CD8-positive, alpha-beta memory T cell (primary cell): ENCODE results near the gene NBPF12. TPM values are rescaled to one million over a fixed set of nuclear protein-coding genes. Genes with fewer than 3 reads are reported as not detected.
"Not testable (repeated sequence)": the region's sequence is repeated elsewhere in the genome, so short reads cannot be mapped to it uniquely, and the experiment has no call there.

Experiments used
- CTCF ChIA-PET: fragments of 350-600 bp; sonication (Branson Sonifier 250); formaldehyde crosslinking; loops from one replicate; lab custom pipeline; 2021; ENCODE audit warnings: antibody characterized with exemption; lab: Charles Lee
- POLR2A ChIA-PET: fragments of 350-600 bp; sonication (Branson Sonifier 250); formaldehyde crosslinking; loops from one replicate; lab custom pipeline; 2021; ENCODE audit warnings: antibody characterized with exemption; lab: Charles Lee
- DNase-seq, 5 donors: peaks; one replicate each; pipeline versions ENCODE4 v3.0.0 to v3.0.0-alpha.2; 2020 to 2022; ENCODE audit warnings: mixed read lengths in 1 of 5
- H3K27ac ChIP-seq: one replicate; pipeline ENCODE4 v1.7.0; 2013; ENCODE audit warnings: low read depth, mild to moderate bottlenecking, low read length, moderate library complexity
- H3K27me3 ChIP-seq: 2 replicates; pipeline ENCODE4 v1.7.0; 2013; ENCODE audit warnings: low read length, mild to moderate bottlenecking; ENCODE audit not compliant: insufficient read depth, poor library complexity, severe bottlenecking
- H3K36me3 ChIP-seq: 2 replicates; pipeline ENCODE4 v1.7.0; 2013; ENCODE audit warnings: mild to moderate bottlenecking, low read length, moderate library complexity; ENCODE audit not compliant: insufficient read depth
- H3K4me1 ChIP-seq: 2 replicates; pipeline ENCODE4 v1.7.0; 2013; ENCODE audit warnings: mild to moderate bottlenecking, low read length, moderate library complexity; ENCODE audit not compliant: insufficient read depth
- H3K4me3 ChIP-seq: 2 replicates; pipeline ENCODE4 v1.7.0; 2013; ENCODE audit warnings: mild to moderate bottlenecking, low read length
- H3K9me3 ChIP-seq: 2 replicates; pipeline ENCODE4 v1.7.0; 2013; ENCODE audit warnings: mild to moderate bottlenecking, low read length
- H3K27ac Mint-ChIP-seq, 8 donors: one replicate each; pipeline ENCODE4 v1.8.0; 2020 to 2021; ENCODE audit warnings: mixed read lengths in 8 of 8, mild to moderate bottlenecking in 6 of 8, inconsistent platforms in 3 of 8, moderate library complexity in 3 of 8
- H3K27me3 Mint-ChIP-seq, 2 donors: one replicate each; pipeline ENCODE4 v1.8.0; 2020 to 2021; ENCODE audit warnings: mixed read lengths in 2 of 2, mild to moderate bottlenecking in 1 of 2, moderate library complexity in 1 of 2
- H3K36me3 Mint-ChIP-seq, 3 donors: one replicate each; pipeline ENCODE4 v1.8.0; 2020 to 2021; ENCODE audit warnings: mixed read lengths in 3 of 3, inconsistent platforms in 1 of 3, mild to moderate bottlenecking in 1 of 3
- H3K4me1 Mint-ChIP-seq, 3 donors: one replicate each; pipeline ENCODE4 v1.8.0; 2020 to 2021; ENCODE audit warnings: mixed read lengths in 3 of 3, inconsistent platforms in 1 of 3, mild to moderate bottlenecking in 1 of 3
- H3K4me3 Mint-ChIP-seq, 7 donors: one replicate each; pipeline ENCODE4 v1.8.0; 2020 to 2021; ENCODE audit warnings: mixed read lengths in 7 of 7, mild to moderate bottlenecking in 6 of 7, moderate library complexity in 4 of 7, inconsistent platforms in 2 of 7
- H3K9me3 Mint-ChIP-seq, 5 donors: one replicate each; pipeline ENCODE4 v1.8.0; 2020 to 2022; ENCODE audit warnings: mixed read lengths in 5 of 5, mild to moderate bottlenecking in 3 of 5, moderate library complexity in 2 of 5, inconsistent platforms in 1 of 5
- polyA plus RNA-seq: library from polyadenylated mRNA; unstranded; fragments of 300-500 nt; fragmentation: Illumina TruSeq; gene quantifications from one replicate; pipeline ENCODE4 v1.2.3, GENCODE V29; 2021
- total RNA-seq, 2 experiments: library from RNA; stranded (reverse); gene quantifications; one replicate each; pipeline ENCODE4 v1.2.3, GENCODE V29; 2021

The NBPF12 gene
- total and polyA plus RNA-seq, 3 experiments from 2014 or later, result 5.2 to 11.3 (median 11.0) TPM

DNA sequence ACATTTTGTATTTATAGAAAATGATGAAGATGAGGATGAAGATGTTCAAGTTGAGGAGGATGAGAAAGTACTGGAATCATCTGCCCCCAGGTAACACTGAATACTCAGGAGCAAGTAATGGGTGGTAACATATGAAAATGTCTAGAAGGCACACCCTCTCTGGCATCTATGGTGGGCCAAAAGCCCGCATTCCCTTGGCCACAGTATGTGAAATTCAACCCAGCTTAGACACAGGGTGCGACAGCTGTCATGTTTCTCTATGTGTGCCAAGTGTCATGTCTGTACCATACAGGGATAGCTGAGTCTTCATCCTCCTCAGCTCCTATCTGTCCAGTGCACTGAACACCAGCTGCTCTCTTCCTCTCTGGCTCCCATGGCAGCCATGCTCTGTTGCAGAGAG lies 26.2 kb downstream of the NBPF12 start:
- CTCF ChIA-PET, H3K4me1 ChIP-seq, H3K27me3 Mint-ChIP-seq, H3K4me3 Mint-ChIP-seq, H3K4me3 ChIP-seq, H3K36me3 ChIP-seq, H3K27ac Mint-ChIP-seq, H3K27me3 ChIP-seq, H3K27ac ChIP-seq, DNase-seq, H3K9me3 ChIP-seq, POLR2A ChIA-PET, H3K9me3 Mint-ChIP-seq, H3K4me1 Mint-ChIP-seq: not testable (repeated sequence)
- H3K36me3 Mint-ChIP-seq, result peaks cover 0 to 51% (median 4%) of the 10 kb centered on the region in 3 donors

- CTCF ChIA-PET, POLR2A ChIA-PET, H3K4me1 ChIP-seq, H3K27ac Mint-ChIP-seq, H3K36me3 ChIP-seq, H3K27me3 Mint-ChIP-seq, H3K9me3 ChIP-seq, H3K9me3 Mint-ChIP-seq, H3K27me3 ChIP-seq, H3K4me3 ChIP-seq, H3K27ac ChIP-seq, H3K4me1 Mint-ChIP-seq, H3K4me3 Mint-ChIP-seq: not testable (repeated sequence)
- peaks cover 0 to 63% (median 6%) of the 10 kb centered on the region in 3 donors for H3K36me3 Mint-ChIP-seq
- DNase-seq, result peak in 1 of 5 donors; percentile 4
These were observed 28.2 kb downstream of the NBPF12 start for GRCh38 chr1:146966351-146966750.

DNA sequence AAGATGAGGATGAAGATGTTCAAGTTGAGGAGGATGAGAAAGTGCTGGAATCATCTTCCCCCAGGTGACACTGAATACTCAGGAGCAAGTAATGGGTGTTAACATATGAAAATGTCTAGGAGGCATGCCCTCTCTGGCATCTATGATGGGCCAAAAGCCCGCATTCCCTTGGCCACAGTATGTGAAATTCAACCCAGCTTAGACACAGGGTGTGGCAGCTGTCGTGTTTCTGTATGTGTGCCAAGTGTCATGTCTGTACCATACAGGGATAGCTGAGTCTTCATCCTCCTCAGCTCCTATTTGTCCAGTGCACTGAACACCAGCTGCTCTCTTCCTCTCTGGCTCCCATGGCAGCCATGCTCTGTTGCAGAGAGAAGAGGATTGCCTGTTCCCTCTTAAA lies 32.5 kb downstream of the NBPF12 start:
- H3K9me3 ChIP-seq, H3K4me1 ChIP-seq, H3K4me3 ChIP-seq, H3K4me1 Mint-ChIP-seq, H3K9me3 Mint-ChIP-seq, POLR2A ChIA-PET, H3K27me3 Mint-ChIP-seq, CTCF ChIA-PET, H3K36me3 ChIP-seq, DNase-seq, H3K27me3 ChIP-seq, H3K27ac ChIP-seq, H3K4me3 Mint-ChIP-seq: not testable (repeated sequence)
- peaks cover 0 to 57% (median 3%) of the 10 kb centered on the region in 3 donors for H3K36me3 Mint-ChIP-seq
- H3K27ac Mint-ChIP-seq, result peak overlapping the region in 1 of 8 donors; percentile 14

DNA sequence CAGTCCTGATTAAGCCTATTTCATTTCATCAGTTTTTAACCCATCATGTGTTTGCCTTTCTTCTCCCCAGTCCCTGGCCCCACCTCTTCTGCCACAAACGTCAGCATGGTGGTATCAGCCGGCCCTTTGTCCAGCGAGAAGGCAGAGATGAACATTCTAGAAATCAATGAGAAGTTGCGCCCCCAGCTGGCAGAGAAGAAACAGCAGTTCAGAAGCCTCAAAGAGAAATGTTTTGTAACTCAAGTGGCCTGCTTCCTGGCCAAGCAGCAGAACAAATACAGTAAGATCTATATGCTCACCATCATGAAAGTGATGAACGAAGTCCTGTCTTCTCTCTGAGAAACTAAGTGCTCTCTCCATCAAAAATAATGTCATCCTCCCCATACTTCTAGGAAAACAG lies 34.6 kb downstream of the NBPF12 start:
- POLR2A ChIA-PET, H3K27ac Mint-ChIP-seq, H3K36me3 ChIP-seq, H3K9me3 ChIP-seq, DNase-seq, H3K4me3 ChIP-seq, H3K27me3 ChIP-seq, CTCF ChIA-PET, H3K4me3 Mint-ChIP-seq, H3K4me1 ChIP-seq, H3K27me3 Mint-ChIP-seq, H3K4me1 Mint-ChIP-seq, H3K9me3 Mint-ChIP-seq, H3K27ac ChIP-seq: not testable (repeated sequence)
- peaks cover 0 to 49% (median 2%) of the 10 kb centered on the region in 3 donors for H3K36me3 Mint-ChIP-seq

DNA sequence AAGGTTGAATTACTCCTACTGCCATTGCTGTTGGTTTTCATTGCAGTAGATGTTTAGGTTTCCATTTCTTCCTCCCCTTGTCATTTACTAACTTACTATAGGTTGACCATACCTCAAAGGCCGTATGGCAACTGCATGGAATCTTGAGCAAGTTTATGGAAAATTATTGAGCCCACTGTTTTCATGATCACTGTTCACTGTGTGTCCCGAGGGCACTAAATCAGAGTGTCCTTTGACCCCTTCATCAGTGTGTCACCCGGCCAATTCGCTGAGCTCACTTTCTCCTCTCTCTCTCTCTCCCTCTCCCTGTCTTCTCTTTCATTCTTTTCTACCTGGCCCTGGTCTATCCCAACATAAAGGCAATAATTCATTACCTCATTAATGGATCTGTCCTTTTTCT lies 47.7 kb downstream of the NBPF12 start:
- POLR2A ChIA-PET, CTCF ChIA-PET: not testable (repeated sequence)

GRCh38 chr1:146986450-146986849 lies 48.3 kb downstream of the NBPF12 start:
- H3K4me3 Mint-ChIP-seq, H3K9me3 ChIP-seq, H3K4me3 ChIP-seq, H3K27ac ChIP-seq, H3K4me1 ChIP-seq, H3K9me3 Mint-ChIP-seq, CTCF ChIA-PET, H3K27ac Mint-ChIP-seq, H3K36me3 ChIP-seq, H3K4me1 Mint-ChIP-seq, H3K27me3 ChIP-seq, H3K27me3 Mint-ChIP-seq, DNase-seq, POLR2A ChIA-PET: not testable (repeated sequence)
- H3K36me3 Mint-ChIP-seq, result peaks cover 4 to 25% (median 6%) of the 10 kb centered on the region in 3 donors

More for the DNA sequence above, 47.7 kb downstream of the NBPF12 start:
- not testable (repeated sequence) for H3K27me3 Mint-ChIP-seq, H3K27ac Mint-ChIP-seq, H3K9me3 ChIP-seq, H3K4me3 Mint-ChIP-seq, H3K9me3 Mint-ChIP-seq, H3K36me3 ChIP-seq, H3K4me1 ChIP-seq, H3K27ac ChIP-seq, DNase-seq, H3K4me1 Mint-ChIP-seq, H3K27me3 ChIP-seq, H3K4me3 ChIP-seq
- H3K36me3 Mint-ChIP-seq, result peaks cover 4 to 25% (median 7%) of the 10 kb centered on the region in 3 donors

DNA sequence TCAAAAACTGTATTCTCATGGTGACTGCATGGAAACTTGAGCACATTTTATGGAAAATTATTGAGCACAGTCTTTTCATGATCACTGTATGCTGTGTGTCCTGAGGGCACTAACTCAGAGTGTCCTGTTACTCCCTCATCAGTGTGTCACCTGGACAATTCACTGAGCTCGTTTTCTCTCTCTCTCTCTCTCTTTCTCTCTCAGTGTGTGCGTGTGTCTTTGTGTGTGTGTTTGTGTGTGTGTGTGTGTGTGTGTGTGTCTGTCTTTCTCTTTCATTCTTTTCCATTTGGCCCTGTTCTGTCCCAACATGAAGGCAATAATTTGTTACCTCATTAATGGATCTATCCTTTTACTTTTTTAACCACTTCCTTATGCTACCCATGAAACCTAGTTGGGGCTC lies 49.4 kb downstream of the NBPF12 start:
- H3K9me3 Mint-ChIP-seq, H3K4me1 ChIP-seq, H3K36me3 ChIP-seq, H3K27ac ChIP-seq, DNase-seq, H3K4me3 Mint-ChIP-seq, H3K4me1 Mint-ChIP-seq, H3K4me3 ChIP-seq, CTCF ChIA-PET, H3K27me3 ChIP-seq, H3K9me3 ChIP-seq, POLR2A ChIA-PET, H3K27me3 Mint-ChIP-seq: not testable (repeated sequence)
- H3K36me3 Mint-ChIP-seq, result peaks cover 4 to 24% (median 6%) of the 10 kb centered on the region in 3 donors
- H3K27ac Mint-ChIP-seq, result peak overlapping the region in 1 of 8 donors; percentile 57

- POLR2A ChIA-PET, result not testable (repeated sequence)
These were observed 51.3 kb downstream of the NBPF12 start for GRCh38 chr1:146989455-146989854.

GRCh38 chr1:147008495-147008894 lies 70.4 kb downstream of the NBPF12 start:
- H3K27ac Mint-ChIP-seq, H3K36me3 ChIP-seq, DNase-seq, H3K27me3 ChIP-seq, H3K4me3 ChIP-seq, CTCF ChIA-PET, POLR2A ChIA-PET, H3K4me1 Mint-ChIP-seq, H3K4me1 ChIP-seq, H3K27ac ChIP-seq, H3K4me3 Mint-ChIP-seq, H3K9me3 ChIP-seq: not testable (repeated sequence)
- Mint-ChIP-seq H3K27me3 (peaks cover 23 to 32% of the 10 kb centered on the region in 2 donors), H3K36me3 (peaks cover 0 to 17% (median 4%) of the 10 kb centered on the region in 3 donors), H3K9me3 (peaks cover 10 to 36% (median 27%) of the 10 kb centered on the region in 5 donors)

More at GRCh38 chr1:146989455-146989854, 51.3 kb downstream of the NBPF12 start:
- not testable (repeated sequence) for H3K4me3 Mint-ChIP-seq, H3K36me3 ChIP-seq, H3K27me3 Mint-ChIP-seq, H3K4me3 ChIP-seq, H3K9me3 ChIP-seq, H3K4me1 Mint-ChIP-seq, H3K9me3 Mint-ChIP-seq, H3K27me3 ChIP-seq, H3K4me1 ChIP-seq, H3K27ac ChIP-seq
- CTCF ChIA-PET, result interaction anchor here (0.9 kb wide), 1 partner anchor 253 kb away, joined by 3 read pairs; the partner anchor contains the start of gene CHD1L
- DNase-seq, result peak in 1 of 5 donors; percentile 46
- Mint-ChIP-seq H3K36me3 (peaks cover 4 to 27% (median 9%) of the 10 kb centered on the region in 3 donors), H3K27ac (peak overlapping the region in 2 of 8 donors; percentile 7 to 29)
